HG03280 (cell line): ENCODE data around the gene PLEK.
"Not testable (repeated sequence)": the region's sequence is repeated elsewhere in the genome, so short reads cannot be mapped to it uniquely, and the experiment has no call there.

Experiments
- ATAC-seq: cut with Tn5 transposase; IDR thresholded peaks from one replicate; pipeline ENCODE4 v1.9.1; 2021; ENCODE audit warnings: mild to moderate bottlenecking, moderate library complexity; ENCODE audit not compliant: unreplicated experiment

Gene PLEK

DNA sequence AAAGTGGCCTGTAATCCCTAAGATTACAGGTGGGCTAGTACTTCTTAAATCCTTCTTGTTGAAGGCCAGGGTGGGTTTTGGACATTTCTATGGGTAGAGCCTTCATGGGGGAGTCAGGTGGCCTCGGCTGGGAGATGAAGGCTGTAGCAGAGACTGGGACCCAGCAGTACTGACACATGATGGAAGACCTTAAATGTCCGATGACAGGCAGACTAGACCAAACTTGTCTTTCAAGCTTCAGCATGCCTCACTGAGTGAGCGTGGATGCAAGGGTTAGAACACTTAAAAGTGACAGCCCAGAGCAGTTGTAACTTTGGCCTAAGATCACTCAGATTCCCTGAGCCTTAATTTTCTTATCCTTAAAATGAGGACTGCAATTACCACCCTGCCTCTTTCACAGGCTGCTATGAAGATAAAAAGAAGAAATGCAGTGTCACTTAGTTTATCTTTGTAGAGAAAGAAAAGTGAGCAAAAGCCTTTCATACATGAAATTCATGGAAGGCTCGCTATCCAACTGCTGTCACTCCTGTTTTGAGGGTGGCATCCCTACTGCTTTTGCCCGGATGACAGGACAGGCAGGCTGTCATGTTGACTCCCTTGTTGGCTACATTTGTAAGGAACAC lies 19.5 kb downstream of the PLEK start:
- no peak for ATAC-seq

DNA sequence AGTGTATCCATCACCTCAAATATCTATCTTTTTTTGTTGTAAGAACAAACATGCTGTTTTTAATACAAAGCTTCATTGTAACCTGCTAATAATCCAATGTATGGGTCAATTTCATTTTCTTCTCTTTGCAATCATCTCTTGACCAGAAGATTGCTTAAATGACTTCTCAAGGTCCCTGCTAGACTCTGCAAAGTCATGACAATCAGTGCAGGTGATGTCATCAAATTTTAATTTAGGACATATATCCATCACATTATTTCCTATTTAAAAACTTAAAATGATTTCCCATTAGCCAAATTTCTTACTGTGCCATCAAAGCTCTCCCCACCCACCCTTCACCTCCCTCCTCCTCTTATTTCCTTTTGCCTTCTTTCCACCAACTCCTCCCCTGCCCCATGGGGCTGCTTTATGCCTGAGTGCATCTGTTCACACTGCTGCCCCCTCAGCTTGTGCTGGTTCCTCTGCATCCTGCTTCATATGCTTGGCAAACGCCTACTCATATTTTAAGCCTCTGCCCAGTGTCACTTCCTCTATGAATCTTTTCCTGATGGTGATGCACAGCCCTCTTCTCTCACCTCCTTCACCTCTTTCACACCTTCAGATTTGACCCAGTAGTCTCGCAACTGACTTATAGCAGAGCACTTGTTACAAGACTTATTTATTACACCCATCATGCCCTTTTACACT lies 20.3 kb downstream of the PLEK start:
- ATAC-seq, result no peak

DNA sequence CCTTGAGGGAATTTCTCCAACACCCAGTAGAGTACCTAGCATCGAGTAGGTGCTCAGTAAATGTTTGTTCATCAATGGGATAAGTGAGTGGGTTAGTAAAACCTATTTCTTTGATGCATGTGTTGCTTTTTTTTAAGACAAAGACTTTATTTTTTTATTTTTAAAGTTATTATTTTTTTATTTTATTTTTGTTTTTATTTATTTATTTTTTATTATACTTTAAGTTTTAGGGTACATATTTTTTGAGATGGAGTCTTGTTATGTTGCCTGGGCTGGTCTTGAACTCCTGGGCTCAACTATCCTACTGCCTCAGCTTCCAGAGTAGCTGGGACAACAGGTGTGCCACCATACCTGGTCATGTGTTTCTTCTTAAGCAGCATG lies 20.8 kb downstream of the PLEK start:
- no peak for ATAC-seq

DNA sequence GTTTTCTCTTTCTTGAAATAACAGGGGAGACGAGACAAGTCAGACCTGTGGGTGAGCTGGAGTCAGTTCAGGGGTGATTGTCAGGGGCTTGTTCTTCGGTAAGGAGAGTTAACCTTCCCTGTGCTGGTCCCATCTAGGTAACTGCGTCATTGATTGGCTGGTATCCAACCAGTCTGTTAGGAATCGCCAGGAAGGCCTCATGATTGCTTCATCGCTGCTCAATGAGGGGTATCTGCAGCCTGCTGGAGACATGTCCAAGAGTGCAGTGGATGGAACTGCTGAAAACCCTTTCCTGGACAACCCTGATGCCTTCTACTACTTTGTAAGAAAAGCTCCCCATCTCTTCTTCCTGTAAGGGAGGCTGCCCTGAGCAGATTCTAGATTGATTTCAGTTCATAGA lies 21.3 kb downstream of the PLEK start:
- no peak for ATAC-seq

DNA sequence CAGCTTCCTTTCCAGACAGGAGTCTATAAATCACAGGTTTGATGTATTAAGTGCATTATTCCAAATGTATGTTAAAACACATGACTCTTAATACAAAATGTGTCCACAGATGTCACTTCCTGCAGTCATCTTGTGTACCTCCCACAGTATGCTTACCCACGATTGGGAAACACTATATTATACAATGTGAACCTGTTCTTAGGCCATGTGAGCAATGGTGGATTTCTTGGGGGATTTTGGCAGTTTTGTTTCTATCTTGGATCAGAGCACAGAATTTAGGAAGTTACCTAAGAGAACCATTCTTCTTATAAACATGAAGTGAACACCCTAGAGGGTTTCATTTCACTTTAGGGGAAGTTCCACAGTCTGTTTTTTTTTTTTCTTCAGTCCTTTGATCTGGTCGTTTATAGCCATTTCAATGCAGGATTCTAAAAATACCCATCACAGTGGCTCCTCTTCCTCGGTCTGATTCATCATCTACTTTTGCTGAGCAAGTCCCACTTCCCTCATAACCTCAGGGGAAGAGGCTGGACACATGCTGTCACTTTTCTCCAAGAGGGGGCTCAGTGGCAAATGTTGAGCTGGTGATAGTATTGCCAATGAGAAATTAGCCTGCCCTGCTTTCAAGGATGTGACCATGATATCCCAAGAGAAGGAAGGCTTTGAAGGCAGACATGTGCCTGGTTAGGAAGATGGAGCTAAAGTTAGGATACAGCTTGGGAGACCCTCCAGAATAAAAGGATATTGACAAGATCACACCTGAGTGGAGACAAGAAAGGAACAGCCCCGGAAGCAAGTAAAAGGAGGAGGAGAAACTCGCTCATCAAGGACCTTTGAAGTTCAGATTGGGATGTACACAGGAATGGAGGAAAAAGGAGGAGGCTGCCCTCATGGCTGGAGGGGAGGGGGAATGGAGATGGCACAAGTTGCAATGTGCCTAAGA lies 22.6 kb downstream of the PLEK start:
- ATAC-seq, result peak; percentile 48

DNA sequence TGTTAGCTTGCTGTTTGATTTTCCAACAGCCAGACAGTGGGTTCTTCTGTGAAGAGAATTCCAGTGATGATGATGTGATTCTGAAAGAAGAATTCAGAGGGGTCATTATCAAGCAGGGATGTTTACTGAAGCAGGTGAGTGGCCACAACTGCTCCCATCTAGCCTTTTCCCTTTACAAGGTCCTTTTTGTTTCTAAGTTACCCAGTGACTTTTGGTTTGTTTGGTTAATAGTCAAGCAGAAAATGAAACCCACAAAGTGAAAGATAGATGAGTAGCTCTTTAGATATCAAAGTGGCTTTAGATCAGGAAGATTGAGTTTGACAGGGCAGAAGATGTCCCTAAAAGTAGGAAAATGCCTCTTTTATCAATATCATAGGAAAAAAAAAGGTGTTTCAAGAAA lies 23.3 kb downstream of the PLEK start:
- peak; percentile 42 for ATAC-seq

DNA sequence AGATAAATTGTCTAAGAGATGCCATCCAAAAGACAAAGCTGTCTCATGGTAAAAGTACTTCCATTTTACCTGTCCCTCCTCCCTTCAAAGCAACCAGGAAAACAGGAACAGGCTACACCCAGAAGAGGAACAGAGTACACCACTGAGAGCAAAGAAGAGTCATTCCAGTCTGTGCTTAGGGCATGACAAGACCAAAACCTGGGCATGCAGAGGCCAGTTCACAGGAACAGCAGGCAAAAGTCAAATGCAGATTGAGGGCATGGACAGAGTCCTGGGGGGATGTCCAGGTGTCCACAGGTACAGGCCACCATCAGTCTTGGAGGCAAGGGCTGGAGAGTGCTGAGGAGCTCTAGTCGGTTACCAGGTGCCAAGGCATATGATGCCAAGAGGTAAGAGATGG lies 23.7 kb downstream of the PLEK start:
- no peak for ATAC-seq

DNA sequence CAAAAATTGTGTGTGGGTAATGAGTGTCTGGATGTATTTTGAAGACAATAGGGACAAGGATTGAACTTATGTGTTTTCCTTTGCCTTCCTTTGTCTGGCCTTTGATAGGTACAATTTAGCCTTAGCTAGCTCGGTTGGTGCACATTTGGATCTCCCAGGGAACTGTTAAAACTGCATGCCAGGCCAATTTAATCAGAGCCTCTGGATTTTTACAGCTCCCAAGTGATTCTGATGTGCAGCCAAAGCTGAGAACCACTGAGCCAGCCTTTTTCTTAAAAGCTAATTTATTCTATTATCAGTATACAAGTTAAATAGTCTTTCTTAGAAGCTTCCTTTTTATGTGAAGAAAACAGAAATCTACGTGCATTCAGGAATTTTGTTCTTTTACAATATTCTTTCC lies 25.0 kb downstream of the PLEK start:
- ATAC-seq, result no peak

DNA sequence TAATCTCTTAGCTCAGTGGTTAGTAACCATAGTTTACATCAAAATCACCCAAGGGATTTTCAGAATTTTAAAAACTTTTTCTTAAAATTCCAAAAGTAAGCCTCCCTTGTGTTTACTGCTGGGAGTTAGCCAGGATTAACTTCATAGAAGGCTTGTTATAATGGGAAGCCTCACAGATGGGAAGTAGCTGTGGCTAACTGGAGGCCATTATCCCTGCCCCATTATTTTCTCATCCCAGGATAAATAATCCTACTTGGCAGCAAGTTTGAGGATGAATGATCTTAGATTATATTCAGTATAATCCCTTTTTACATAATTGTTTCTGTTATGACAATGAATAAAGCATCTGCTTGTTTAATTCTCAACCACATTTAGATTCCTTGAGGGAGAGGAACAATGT lies 25.5 kb downstream of the PLEK start:
- ATAC-seq, result no peak

DNA sequence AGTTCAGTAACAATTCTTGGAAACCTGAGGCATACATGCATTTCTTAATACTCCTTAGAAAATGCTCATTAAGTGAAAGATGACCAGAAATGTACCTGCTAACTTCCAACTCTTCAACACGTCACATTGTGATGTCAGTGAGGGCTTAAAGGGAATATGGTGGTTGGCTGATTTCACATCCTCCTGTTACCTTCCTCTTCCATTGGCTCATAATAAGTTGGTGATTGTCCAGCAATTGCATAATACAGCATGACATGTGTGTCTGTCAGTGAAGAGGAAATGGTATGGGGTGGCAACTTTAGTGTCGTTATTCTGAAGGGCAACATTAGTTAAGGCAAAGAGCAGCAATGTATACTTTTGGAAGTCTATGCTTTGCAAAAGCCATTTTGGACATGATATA lies 26.0 kb downstream of the PLEK start:
- no peak for ATAC-seq

DNA sequence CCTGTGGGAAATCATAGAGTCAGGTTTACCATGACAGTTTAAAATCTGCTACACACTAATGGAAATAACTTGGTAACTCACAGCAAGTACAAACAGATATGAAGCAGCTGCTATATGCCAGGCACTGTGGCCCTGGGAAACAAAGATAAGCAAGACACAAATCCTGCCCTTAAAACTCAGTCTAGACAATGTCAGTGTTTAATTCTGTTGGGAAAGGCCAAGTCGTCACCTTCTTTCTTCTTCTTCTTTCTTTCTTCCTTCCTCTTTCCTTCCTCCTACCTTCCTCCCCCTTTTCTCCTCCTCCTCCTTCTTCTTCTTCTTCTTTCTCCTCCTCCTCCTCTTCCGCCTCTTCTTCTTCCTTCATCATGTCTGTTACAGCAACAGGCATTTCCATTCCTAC lies 26.8 kb downstream of the PLEK start:
- ATAC-seq, result no peak

DNA sequence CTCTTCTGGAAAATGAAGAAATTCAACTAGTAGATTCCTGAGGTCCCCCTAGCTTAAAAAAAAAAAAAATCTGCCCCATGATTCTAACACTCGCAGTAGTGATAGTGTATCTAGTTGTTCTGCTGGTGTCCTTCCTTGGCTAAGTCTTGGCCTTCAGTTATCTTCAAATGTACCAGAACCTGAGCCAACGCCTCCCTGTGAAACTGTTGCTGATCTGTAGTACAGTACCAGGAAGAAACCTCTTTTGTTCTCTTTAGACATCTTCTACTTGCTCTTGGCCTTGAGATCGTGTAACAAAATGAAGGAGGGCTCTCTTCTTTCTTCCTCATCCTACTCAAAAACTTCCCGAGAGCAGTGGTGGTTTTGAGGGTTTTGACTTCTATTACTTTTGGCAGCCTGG lies 31.0 kb downstream of the PLEK start:
- ATAC-seq, result no peak

DNA sequence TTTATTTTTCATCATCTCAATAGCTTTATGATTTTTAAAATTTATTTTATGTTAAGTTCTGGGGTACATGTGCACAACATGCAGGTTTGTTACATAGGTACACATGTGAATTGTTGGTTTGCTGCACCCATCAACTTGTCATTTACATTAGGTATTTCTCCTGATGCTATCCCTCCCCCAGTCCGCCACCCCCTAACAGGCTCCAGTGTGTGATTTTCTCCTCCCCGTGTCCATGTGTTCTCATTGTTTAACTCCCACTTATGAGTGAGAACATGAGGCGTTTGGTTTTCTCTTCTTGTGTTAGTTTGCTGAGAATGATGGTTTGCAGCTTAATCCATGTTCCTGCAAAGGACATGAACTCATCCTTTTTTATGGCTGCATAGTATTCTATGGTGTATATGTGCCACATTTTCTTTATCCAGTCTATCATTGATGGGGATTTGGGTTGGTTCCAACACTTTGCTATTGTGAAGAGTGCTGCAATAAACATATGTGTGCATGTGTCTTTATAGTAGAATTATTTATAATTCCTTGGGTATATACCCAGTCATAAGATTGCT lies 32.7 kb downstream of the PLEK start:
- ATAC-seq, result not testable (repeated sequence)

DNA sequence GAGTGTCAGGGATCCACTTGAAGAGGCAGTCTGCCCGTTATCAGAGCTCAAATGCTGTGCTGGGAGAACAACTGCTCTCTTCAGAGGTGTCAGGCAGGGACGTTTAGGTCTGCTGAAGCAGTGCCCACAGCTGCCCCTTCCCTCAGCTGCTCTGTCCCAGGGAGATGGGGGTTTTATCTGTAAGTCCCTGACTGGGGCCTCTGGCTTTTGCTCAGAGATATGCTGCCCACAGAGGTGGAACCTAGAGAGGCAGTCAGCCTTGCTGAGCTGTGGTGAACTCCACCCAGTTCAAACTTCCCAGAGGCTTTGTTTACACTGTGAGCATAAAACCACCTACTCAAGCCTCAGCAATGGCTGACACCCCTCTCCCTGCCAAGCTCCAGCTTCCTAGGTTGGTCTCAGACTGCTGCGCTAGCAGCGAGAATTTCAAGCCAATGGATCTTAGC lies 38.1 kb downstream of the PLEK start:
- no peak for ATAC-seq

DNA sequence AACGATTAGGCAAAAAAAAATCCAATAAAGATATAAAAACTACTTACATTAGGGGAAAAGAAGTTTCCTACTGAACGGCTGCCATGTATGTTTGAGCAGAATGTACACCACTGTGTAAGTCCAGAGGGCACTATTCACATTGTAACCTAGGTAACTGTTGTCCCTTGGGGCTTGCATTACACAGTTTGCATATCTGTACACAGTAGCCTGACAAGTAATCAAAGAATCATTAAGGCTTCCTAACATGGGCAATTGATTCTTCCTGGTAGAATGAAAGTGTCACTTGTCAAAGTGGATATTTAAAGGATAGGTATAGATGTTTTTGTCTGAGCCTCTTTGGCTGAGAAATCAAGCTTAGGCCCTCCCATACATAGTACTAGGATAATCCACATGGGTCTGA lies 39.1 kb downstream of the PLEK start:
- ATAC-seq, result no peak

DNA sequence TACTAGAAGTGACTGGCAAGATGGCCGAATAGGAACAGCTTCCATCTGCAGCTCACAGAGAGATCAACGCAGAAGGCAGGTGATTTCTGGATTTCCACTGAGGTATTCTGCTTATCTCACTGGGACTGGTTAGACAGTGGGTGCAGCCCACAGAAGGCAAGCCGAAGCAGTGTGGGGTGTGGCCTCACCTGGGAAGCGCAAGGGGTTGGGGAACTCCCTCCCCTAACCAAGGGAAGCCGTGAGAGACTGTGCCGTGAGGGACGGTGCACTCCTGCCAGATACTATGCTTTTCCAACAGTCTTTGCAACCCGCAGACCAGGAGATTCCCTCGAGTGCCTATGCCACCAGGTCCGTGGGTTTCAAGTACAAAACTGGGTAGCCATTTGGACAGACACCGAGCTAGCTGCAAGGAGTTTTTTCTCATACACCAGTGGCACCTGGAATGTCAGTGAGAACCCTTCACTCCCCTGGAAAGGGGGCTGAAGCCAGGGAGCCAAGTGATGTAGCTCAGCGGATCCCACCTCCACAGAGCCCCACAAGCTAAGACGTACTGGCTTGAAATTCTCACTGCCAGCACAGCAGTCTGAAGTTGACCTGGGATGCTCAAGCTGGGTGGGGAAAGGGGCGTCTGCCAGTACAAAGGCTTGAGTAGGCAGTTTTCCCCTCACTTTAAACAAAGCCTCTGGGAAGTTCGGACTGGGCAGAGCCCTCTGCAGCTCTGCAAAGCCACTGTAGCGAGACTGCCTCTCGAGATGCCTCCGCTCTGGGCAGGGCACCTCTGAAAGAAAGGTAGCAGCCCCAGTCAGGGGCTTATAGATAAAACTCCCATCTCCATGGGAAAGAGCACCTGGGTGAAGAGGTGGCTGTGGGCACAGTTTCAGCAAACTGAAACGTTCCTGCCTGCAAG lies 40.1 kb downstream of the PLEK start:
- ATAC-seq, result no peak

DNA sequence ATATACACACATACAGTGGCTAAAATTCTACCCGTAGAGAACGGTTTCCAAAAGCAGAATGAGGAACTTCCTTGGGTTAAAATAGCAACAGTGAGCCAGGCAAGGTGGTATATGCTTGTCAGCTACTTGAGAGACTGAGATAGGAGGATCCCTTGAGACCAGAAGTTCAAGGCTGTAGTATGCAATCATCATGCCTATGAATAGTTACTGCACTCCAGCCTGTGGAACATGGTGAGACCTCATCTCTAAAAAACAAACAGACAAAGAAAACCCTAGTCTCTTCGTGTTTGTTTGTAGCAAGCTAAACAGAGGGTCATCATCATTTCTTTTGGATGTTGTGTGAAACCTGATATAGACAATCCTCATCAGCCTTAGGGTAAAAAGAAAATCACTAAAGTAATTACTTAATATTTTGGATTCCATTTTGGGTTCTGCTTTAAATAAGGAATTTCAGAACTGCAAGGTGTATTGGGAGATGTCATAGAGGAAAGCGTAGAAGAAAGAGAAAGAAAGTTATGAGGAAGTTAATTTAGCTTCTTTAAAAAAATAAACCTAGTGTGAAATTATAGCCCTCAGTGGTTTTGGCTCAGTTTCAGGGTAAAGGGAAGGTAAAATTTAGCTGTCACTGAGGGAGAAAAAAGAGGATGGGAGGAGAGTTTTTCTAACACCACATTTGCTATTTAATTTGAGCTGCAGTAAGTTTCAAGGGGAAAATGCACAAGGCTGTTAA lies 46.5 kb downstream of the PLEK start:
- peak; percentile 80 for ATAC-seq

DNA sequence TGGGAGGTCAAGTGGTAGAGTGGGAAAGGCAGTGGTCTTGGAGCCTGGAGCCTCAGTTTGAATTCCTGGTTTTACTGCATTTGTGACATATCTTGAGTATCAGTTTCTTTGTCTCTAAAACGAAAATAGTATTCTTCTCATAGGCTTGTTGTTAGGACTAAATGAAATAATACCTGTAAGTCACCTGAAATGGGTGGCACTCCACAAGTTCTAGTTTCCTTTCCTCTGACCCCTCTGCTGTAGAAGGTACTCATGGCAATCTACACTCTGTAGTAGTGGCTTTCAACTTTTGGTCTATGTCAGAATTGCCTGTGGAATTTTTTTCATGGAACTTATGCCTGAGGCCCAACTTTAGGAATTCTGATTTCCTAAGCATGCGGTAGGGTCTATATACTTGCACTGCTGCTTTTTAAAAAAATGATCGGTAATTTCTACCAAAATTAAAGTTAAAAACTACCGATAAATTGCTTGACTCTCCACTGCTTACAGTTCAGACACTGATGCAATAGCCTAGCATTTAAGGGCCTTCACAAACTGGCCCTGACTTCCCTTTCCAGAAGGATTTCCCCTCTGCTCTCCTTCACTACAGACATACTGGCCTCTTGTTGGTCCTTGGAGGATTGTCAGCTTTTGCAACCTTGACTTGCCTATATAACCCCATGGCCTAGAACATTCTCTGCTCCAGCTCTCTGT lies 47.2 kb downstream of the PLEK start:
- peak; percentile 44 for ATAC-seq

DNA sequence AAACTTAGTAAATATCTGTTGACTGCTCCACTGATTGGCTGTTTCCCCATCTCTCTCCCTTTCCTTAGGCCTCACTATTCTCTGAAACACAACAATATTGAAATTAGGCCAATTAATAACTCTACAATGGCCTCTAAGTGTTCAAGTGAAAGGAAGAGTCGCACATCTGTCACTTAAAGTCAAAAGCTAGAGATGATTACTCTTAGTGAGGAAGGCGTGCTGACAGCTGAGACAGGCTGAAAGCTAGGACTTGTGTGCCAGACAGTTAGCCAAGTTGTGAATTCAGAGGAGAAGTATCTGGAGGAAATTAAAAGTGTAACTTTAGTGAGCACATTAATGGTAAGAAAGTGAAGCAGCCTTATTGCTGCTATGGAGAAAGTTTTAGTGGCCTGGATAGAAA lies 48.4 kb downstream of the PLEK start:
- ATAC-seq, result no peak
